HuH-7.5 (cell line): ENCODE measurements around the gene MON2.
"Not testable (repeated sequence)": the region's sequence is repeated elsewhere in the genome, so short reads cannot be mapped to it uniquely, and the experiment has no call there.

Experiments used
- DNase-seq: peaks from one replicate; pipeline ENCODE4 v3.0.0; 2011; ENCODE audit warnings: low spot score

Gene MON2

GRCh38 chr12:62466594-62467491 lies at the start of gene MON2:
MON2 (plus strand) TSS chr12:62466826; CDS start chr12:62467208, 382 bp downstream.
- DNase-seq = peak; percentile 89

- no peak for DNase-seq
Measured at GRCh38 chr12:62426089-62426488, 40.5 kb upstream of the MON2 start.

GRCh38 chr12:62429457-62429856 lies 37.2 kb upstream of the MON2 start:
- DNase-seq = no peak

GRCh38 chr12:62434494-62435302 lies 31.9 kb upstream of the MON2 start:
- DNase-seq = peak; percentile 37

- peak; percentile 57 for DNase-seq
Measured at GRCh38 chr12:62435303-62436163, 31.1 kb upstream of the MON2 start.

- no peak for DNase-seq
Measured at GRCh38 chr12:62436164-62436503, 30.5 kb upstream of the MON2 start.

- DNase-seq = peak; percentile 22
Measured at GRCh38 chr12:62438098-62438692, 28.4 kb upstream of the MON2 start.

- DNase-seq = no peak
Measured at GRCh38 chr12:62446754-62447452, 19.7 kb upstream of the MON2 start.

GRCh38 chr12:62448436-62448835 lies 18.2 kb upstream of the MON2 start:
- DNase-seq = no peak

- DNase-seq = not testable (repeated sequence)
Measured at GRCh38 chr12:62455429-62455828, 11.2 kb upstream of the MON2 start.

- no peak for DNase-seq
Measured at GRCh38 chr12:62458626-62459025, 8.0 kb upstream of the MON2 start.

- no peak for DNase-seq
Measured at GRCh38 chr12:62459976-62460375, 6.7 kb upstream of the MON2 start.

GRCh38 chr12:62461171-62461837 lies 5.3 kb upstream of the MON2 start:
- not testable (repeated sequence) for DNase-seq

GRCh38 chr12:62463252-62463651 lies 3.4 kb upstream of the MON2 start:
- not testable (repeated sequence) for DNase-seq

- DNase-seq = peak; percentile 62
Measured at GRCh38 chr12:62466018-62466593, 520 bp upstream of the MON2 start.

- DNase-seq = no peak
Measured at GRCh38 chr12:62468397-62468796, 1.8 kb downstream of the MON2 start.

- DNase-seq = no peak
Measured at GRCh38 chr12:62468935-62469334, 2.3 kb downstream of the MON2 start.

GRCh38 chr12:62469704-62470103 lies 3.1 kb downstream of the MON2 start:
- DNase-seq = no peak

- DNase-seq = no peak
Measured at GRCh38 chr12:62471734-62472133, 5.1 kb downstream of the MON2 start.

- DNase-seq = no peak
Measured at GRCh38 chr12:62472472-62472871, 5.8 kb downstream of the MON2 start.
